Activated CD8-positive, alpha-beta memory T cell treated with anti-CD3 and anti-CD28 coated beads for 36 hours (primary cell): ENCODE measurements around the gene IFI27L1. TPM values are rescaled to one million over a fixed set of nuclear protein-coding genes. Genes with fewer than 3 reads are reported as not detected.

Source experiments
- CTCF ChIA-PET: fragments of 350-600 bp; sonication (Branson Sonifier 250); formaldehyde crosslinking; loops from one replicate; lab custom pipeline; 2021; ENCODE audit warnings: antibody characterized with exemption; lab: Charles Lee
- POLR2A ChIA-PET: fragments of 350-600 bp; sonication (Branson Sonifier 250); formaldehyde crosslinking; loops from one replicate; lab custom pipeline; 2021; ENCODE audit warnings: antibody characterized with exemption; lab: Charles Lee
- total RNA-seq, 2 experiments: library from RNA; stranded (reverse); gene quantifications; one replicate each; pipeline ENCODE4 v1.2.3, GENCODE V29; 2021

Gene IFI27L1
- total RNA-seq, 2 experiments from 2014 or later, result 19.3 to 21.9 TPM

DNA sequence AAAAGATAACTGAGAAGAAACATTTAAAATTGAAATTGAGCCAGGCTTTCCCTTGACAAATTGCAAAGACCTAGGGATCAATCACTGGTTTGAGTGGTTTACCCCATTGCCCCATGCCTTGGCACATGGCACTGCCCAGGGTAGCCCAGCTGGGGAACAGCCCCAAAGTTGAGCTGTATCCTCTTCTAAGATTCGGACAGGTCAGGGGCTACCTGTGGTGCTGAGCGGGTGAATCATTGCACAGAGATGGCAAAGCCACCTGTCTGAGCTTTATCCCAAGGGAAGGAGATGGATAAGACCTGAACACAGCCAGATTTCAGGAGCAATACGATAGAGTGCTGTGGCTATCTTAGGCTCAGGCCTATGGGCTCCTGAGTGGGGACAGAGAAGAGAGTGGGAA lies 41.3 kb downstream of the IFI27L1 start:
- ChIA-PET CTCF (no interaction called here), POLR2A (no interaction called here)

DNA sequence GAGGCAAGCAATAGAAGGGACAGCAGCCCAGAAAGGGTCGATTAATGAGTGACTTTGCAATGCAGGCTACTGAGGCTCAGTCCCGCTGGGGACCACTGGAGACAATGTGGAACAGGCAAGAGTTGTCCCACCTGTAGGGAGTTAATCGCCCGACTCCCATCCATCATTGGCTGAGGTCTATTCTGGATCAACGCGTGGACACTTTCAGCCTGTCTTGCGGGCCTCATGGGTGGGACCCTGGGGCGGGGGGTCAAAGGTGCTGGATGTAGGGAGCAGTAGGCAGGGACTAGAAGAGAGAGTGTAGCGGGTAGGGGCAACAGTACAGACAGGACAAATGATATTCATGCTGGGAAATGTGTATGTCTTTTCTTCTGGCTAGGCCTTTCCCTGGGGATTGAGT lies 42.2 kb downstream of the IFI27L1 start:
- ChIA-PET CTCF (no interaction called here), POLR2A (no interaction called here)

DNA sequence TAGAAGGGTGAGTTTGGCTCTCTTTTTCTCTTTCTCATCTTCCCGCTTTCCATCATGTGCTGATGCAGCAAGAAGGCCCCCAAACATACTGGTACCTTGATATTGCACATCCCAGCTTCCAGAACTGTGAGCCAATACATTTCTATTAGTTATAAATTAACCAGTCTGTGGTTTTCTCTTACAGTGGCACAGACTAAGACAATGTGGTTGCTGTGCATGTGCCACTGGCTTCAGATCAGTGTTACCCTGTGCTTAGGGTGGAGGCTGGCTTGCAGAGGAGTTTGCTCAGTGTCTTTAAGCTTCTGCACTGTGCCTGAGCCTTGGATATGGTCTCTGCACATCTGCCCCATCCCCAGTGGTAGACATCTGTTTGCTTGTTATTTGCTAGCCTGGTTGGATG lies 42.8 kb downstream of the IFI27L1 start:
- CTCF ChIA-PET, result no interaction called here

DNA sequence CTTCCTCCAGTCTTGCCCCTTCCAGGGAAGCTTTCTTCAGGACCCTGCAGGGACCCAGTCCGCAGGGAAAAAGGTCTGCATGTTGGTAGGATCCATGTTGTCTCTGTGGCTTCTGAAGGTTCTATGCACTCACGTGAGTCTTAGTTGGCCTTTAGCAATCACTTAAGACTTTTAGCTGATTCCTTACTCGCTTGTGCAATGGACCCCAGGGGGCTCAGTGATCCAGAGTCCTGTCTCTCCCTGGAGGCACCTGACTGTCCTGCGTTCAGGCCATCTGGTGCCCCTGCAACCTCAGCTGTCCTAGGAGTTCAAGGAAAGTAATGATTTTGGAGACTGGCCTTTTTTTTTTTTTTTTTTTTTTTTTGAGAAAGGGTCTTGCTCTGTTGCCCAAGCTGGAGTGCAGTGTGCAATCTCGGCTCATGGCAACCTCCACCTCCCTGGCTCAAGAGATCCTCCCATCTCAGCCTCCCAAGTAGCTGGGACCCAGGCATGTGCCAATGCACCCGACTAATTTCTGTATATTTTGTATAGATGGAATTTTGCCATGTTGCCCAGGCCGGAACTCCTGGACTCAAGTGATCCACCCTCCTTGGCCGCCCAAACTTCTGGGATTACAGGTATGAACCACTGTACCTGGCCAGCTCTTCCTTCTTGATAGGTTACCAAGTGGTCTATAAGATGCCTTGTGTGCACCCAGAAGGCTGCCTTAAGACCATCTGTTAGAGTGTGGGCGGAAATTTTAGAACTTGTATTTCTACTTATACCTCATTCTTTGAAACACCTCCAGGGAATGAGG lies 43.7 kb downstream of the IFI27L1 start:
- ChIA-PET POLR2A (no interaction called here), CTCF (interaction anchor here (0.6 kb wide), 1 partner anchor 55 kb away, joined by 3 read pairs; no protein-coding TSS in a partner anchor)

More for the DNA sequence above, 42.8 kb downstream of the IFI27L1 start:
- POLR2A ChIA-PET, result no interaction called here

DNA sequence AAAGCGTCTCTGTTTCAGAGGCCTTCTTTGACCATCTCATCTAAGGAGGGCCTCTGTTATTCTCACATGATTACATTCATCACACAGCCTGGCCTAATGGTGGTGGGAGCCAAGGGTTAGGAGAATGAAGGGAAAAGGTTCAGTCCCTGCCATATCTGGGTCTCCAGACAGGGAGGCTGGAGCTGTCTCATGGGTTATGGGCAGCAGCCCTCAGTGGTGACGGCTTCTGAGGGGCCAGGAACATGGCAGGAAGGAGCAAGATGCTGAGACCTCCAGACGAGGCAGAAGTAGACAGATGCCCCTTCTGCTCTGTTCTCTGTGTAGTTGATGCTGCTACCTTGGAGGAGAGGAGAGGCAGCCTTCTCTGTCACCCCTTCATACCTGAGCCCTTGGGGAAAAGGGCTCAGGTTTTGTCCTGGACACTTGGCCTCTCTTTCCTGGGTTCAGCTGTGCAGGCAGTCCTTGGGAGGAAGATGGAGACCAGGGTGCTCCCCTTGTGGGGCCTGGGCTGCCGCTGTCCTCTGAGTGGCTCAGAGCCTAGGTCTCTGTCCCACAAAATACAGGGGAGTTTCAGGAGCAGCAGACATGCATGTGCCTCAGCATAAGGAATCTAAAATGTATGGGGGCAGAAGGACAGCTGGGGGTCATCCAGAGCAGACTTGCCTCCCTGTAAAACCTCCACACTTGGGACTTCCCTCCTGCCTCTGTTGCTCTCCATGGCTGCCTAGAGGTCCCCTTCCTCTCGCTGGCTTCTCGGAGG lies 44.7 kb downstream of the IFI27L1 start:
- ChIA-PET CTCF (no interaction called here), POLR2A (no interaction called here)

DNA sequence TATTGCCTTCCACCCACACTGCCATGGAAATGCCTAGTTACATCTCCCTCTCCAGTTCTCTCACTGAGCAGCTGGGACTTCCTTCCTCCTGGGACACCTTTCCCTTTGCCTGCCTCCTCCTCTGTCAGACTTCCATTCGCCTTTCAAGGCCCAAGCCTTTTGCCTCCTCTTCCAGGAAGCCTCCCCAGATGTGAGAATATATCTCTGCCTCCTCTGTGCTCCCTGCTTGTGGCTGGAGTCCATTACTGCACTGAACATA lies 45.2 kb downstream of the IFI27L1 start:
- ChIA-PET POLR2A (no interaction called here), CTCF (no interaction called here)

DNA sequence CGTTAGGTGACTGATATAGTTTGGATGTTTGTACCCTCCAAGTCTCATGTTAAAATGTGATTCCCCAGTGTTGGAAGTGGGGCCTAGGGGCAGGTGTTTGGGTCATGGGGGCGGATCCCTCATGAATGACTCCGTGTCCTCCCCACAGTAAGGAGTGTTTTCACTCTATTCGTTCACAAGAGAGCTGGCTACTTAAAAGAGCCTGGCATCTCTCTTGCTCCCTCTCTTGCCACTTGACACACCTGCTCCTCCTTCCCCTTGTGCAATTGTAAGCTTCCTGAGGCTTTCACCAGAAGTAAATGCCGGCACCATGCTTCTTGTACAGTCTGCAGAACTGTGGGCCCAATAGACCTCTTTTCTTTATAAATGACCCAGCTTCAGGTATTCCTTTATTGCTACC lies 45.7 kb downstream of the IFI27L1 start:
- POLR2A ChIA-PET, result no interaction called here
- CTCF ChIA-PET, result no interaction called here

DNA sequence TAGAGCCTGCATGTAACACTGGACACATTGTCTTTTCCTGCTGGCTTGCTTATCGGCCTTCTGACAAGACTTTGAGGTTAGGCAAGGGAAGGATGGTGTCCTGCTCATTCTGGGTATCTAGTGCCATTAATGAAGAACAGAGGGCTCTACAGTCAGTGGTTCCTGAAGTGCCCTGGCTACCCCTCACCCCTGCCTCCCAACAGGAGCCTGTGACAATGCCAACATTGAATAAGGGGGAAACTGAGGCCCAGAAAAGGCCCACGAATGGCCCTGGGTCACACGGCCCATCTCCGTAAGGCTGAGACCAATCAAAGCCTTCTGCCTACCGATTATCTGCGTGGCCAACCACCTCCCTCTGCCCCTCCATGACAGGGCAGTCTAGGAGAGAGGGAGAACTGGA lies 46.2 kb downstream of the IFI27L1 start:
- ChIA-PET CTCF (no interaction called here), POLR2A (no interaction called here)

DNA sequence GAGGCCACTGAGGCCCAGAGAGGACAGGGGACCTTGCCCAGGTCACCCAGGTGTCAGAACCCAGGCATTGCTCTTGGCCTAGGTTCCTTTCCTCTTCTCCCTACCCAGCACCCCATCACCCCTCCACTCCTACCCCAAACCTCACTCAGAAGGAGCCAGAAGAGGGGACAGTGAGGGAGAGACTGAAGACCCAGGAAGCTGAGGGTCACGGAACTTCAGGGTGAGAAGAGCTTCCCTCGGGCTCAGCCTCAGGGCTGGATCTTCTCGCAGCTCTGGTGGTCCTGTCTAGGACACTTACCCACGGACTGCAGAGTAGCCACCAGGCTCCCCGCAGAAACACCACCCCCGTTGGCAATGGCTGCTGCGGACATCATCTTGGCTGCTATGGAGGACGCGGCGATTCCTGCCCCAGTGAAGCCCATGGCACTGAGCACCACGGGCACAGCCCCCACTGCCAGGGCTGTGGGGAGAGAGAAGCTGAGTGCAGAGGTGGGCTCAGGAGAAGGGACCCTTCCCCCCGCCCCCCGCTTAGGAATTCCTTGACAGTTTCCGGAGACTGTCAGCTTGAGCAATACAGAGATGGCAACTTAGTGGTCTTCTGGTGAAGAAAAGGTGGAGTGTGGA lies 47.2 kb downstream of the IFI27L1 start:
- POLR2A ChIA-PET, result interaction anchor here (0.9 to 1.8 kb wide), 2 partner anchors 14 to 47 kb away, joined by 5 to 9 read pairs; partner anchors contain the start of genes DDX24 and IFI27L1

DNA sequence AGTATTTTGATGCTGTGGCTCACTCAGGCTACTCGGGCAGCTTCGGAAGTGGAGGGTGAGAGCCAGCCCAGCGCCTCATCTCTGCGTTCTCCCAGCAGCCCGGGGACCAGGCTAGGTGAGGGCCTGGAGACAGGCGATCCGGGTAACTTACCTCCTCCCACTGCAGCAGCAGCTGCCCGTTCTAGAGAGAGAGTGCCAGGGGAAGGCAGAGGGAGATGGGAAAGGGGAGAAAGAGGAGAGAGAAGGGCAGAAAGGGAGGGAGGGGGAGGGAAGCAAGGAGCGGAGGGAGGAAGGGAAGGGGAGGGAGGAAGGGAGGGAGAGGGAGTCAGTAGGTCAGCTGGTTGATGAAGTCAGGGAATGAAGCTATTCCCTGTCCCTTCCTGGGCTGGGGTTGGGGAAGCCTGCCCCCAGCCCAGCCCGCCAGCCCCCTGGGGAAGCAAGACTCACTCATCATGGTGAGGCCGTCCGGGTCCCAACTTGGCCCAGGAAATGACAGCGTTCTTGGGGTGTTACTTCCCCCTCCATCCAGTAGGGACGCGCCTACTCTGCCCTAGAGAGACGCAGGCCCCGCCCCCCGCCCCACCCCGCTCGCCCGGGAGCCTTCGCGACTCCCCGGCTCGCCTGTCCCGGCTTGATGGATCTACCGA lies 48.1 kb downstream of the IFI27L1 start, which contains the start of gene IFI27L2:
TSS of gene IFI27L2 (minus strand) at position 494 of the 647 bp plus-strand sequence. CDS start at position 454, 40 bp downstream.
- ChIA-PET POLR2A (interaction anchor here (0.5 to 1.8 kb wide), 4 partner anchors 14 to 164 kb away, joined by 3 to 9 read pairs (median 5); partner anchors contain the start of genes DDX24 and IFI27L1), CTCF (interaction anchor here (0.7 to 2.4 kb wide), 4 partner anchors 50 to 119 kb away, joined by 3 to 12 read pairs (median 4); no protein-coding TSS in a partner anchor)

More for the DNA sequence above, 47.2 kb downstream of the IFI27L1 start:
- CTCF ChIA-PET, result interaction anchor here (1.6 to 2.4 kb wide), 2 partner anchors 75 to 92 kb away, joined by 4 to 12 read pairs; no protein-coding TSS in a partner anchor

DNA sequence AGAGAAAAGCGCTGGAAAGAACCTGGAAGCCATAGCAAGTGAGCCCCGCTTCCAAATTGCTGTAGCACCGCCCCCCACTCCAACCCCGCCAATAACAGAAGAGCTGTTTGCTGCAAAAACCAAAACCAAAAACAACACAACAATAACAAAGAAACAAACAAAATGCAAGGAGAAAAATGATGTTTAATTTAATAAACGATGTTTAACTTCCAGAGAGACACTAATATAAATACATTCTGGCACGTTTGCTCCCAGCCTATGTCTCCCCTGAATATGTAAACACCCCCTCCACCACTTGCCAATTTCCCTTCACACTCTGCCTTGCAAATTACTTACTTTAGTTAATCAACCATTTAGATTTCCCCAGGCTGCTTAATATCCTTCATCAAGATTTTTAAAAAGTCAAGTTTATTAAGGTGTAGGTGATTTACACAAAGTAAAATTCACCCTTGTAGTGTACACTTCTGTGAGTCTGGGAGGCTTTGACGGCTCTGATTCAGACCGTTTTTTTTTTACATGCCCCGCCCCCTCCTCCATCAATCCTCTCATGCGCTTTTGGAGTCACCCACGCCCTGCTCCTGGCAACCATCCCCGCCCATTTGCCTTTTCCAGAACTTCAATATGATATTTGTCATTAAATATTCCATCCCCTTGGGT lies 48.8 kb downstream of the IFI27L1 start:
- ChIA-PET POLR2A (interaction anchor here (0.6 to 1.8 kb wide), 2 partner anchors 48 to 164 kb away, joined by 3 to 9 read pairs; partner anchors contain the start of genes DDX24 and IFI27L1), CTCF (interaction anchor here (0.8 to 2.4 kb wide), 3 partner anchors 76 to 120 kb away, joined by 3 to 12 read pairs (median 4); no protein-coding TSS in a partner anchor)

DNA sequence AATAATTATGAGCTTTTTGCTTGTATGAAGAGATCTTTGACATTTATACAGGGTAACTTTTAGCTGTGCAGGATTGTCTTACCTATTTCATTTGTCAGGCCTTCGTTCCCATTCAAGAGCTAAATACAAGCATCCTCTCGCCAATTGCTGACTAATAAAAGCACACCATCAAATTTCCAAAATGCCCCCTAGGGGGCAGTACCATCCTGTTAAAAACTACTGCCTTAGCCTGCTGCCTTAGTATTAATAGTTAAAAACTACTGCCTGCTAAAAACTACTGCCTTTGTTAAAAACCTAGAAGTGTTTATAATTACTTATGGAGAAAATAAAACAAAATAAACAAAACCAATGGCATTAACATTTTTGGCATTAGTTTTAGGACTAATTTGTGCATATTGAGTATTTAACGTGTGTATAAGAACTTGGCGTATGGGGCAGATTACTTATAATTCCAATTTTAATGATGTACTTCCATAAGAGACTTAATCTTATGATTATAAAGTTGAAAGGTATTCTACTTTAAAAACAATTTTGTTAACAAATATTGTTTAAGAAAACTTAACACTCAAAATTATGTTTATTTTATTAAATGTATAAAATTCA lies 51.3 kb downstream of the IFI27L1 start:
- ChIA-PET CTCF (interaction anchor here (0.6 to 2.8 kb wide), 10 partner anchors 41 to 353 kb away, joined by 3 to 6 read pairs (median 4); partner anchors contain the start of genes PPP4R4 and SERPINA6), POLR2A (no interaction called here)

DNA sequence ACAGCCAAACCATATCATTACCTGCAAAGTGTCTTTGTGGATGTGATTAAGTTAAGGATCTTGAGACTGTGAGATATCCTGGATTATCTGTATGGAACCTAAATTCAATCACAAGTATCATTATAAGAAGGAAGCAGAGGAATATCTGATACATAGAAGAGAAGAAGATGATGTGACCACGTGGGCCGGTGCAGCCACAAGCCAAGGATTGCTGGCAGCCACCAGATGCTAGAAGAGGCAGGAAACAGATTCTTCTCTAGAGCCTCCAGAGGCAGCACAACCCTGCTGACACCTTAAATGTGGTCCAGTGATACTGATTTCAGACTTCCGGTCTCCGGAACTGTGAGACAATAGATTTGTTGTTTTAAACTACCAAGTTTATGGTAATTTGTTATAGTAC lies 54.4 kb downstream of the IFI27L1 start:
- ChIA-PET CTCF (interaction anchor here (0.9 kb wide), 1 partner anchor 100 kb away, joined by 4 read pairs; no protein-coding TSS in a partner anchor), POLR2A (no interaction called here)

DNA sequence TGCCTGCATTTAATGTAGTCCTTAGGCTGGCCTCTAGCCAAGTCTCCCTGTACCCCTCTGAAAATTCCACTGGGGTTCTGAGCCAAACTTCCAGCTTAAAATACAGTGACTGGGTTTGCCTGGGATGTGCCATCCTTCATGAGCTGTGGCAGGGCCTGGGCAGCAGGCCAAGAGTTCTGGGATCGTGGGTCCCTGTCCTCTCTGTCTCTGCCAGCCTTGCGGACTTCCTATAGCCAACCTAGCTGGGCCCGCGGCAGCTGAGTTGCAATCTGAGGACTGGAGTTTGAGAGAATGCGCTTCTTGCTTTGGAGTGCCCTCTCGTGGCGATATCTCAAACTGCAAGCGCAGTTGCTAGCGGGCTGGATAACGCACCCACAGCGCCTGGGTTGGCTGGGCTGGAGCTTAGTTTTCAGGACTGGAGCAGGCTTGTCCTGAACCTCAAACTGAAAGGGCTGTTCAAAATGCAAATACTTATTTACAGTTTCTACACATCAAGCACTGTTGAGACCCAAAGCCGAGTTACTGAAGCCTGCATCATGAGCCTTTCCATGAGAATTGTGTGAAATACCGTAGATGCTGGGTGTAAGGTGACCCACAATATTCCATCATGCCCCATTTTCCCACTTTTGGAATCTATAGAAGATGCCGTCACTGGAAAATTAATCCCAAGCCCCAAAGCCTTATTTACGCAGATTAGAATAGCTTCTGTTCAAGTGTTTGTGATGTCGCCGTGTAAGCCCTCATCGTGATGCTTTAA lies 55.6 kb downstream of the IFI27L1 start:
- POLR2A ChIA-PET, result interaction anchor here (1.1 kb wide), 1 partner anchor 38 kb away, joined by 3 read pairs; no protein-coding TSS in a partner anchor
- CTCF ChIA-PET, result interaction anchor here (0.7 to 3.4 kb wide), 18 partner anchors 9 to 350 kb away, joined by 3 to 50 read pairs (median 4); partner anchors contain the start of gene PPP4R4

DNA sequence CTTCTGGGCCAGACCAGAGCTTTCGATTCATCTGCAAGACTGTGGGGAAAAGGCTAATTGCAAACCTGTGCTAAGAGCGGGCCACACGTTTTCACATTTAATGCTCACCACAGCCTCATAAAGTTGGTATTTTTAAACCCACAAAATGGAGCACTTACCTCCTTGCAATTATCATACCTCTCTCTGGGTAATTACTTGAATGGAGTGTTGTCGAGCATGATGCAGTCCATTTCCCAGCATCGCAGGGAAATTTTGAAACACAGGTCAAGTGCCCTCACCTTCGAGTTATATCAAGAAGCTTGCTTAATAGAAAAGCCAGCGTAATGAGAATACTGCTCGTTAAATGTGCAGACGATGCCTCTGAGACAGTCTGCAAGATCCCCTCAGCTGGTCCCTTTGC lies 57.1 kb downstream of the IFI27L1 start:
- CTCF ChIA-PET, result interaction anchor here (1.7 to 3.4 kb wide), 2 partner anchors 102 to 129 kb away, joined by 3 to 50 read pairs; no protein-coding TSS in a partner anchor
- POLR2A ChIA-PET, result no interaction called here

DNA sequence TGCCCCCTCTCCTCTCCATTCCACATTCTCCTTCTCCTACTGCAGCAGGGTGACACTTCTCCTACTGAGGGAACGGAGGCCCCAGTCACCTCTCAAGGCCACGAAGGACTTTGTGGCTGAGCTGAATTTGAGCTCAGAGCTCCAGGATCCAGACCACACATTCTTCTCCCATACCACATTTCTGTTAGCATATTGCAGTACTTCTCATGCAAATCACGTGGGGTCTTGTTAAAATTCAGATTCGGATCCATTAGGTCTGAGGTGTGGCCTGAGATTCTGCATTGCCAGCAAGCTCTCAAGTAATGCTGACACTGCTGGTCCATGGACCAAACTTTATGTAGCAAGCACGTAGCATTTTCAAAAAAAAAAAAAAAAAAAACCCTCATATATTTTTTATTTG lies 57.9 kb downstream of the IFI27L1 start:
- CTCF ChIA-PET, result interaction anchor here (3.4 kb wide), 1 partner anchor 102 kb away, joined by 50 read pairs; no protein-coding TSS in a partner anchor
- POLR2A ChIA-PET, result no interaction called here

DNA sequence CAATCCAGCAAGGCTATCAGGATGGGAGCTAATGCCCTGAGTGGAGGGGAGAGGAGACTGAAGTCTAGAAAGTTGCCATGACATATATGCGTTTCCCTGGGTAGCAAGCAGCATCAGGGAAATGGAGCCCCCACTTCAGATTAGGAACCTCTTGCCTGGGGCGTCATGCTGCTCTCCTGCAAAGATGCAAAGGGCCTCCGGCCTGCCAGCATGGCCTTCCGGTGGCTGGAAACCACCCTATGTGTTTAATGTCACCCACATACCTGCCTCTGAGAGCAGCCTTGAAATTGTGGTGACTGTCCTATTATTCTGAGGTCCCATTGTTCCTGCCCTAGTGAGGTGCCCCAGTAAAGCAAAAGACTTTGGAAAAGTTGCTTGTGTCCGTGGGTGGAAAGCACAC lies 58.3 kb downstream of the IFI27L1 start:
- CTCF ChIA-PET, result no interaction called here
- POLR2A ChIA-PET, result no interaction called here
